HG02852 (cell line): ENCODE data around the gene AVPI1.
A peak's percentile ranks its signal among the peaks of the same experiment; 100 is the strongest.
"Not testable (repeated sequence)": the region's sequence is repeated elsewhere in the genome, so short reads cannot be mapped to it uniquely, and the experiment has no call there.

Experiments
- ATAC-seq: cut with Tn5 transposase; IDR thresholded peaks from one replicate; pipeline ENCODE4 v1.9.1; 2021; ENCODE audit warnings: mild to moderate bottlenecking, moderate library complexity; ENCODE audit not compliant: unreplicated experiment

Gene AVPI1

GRCh38 chr10:97684368-97684713 lies 2.7 kb downstream of the AVPI1 start:
- not testable (repeated sequence) for ATAC-seq

GRCh38 chr10:97683556-97684367 lies 3.3 kb downstream of the AVPI1 start:
- no peak for ATAC-seq

- no peak for ATAC-seq
Measured at GRCh38 chr10:97682042-97682441, 5.0 kb downstream of the AVPI1 start.

GRCh38 chr10:97679594-97679993 lies 7.4 kb downstream of the AVPI1 start:
- ATAC-seq, result no peak

- peak; percentile 70 for ATAC-seq
Measured at GRCh38 chr10:97676770-97677581, 10.1 kb downstream of the AVPI1 start.

GRCh38 chr10:97675222-97675621 lies 11.8 kb downstream of the AVPI1 start:
- no peak for ATAC-seq

GRCh38 chr10:97673736-97674525 lies 13.1 kb downstream of the AVPI1 start:
- ATAC-seq, result no peak

GRCh38 chr10:97669571-97669970 lies 17.5 kb downstream of the AVPI1 start:
- ATAC-seq, result no peak

- no peak for ATAC-seq
Measured at GRCh38 chr10:97667463-97667862, 19.6 kb downstream of the AVPI1 start.

- ATAC-seq, result no peak
Measured at GRCh38 chr10:97666992-97667391, 20.0 kb downstream of the AVPI1 start.

GRCh38 chr10:97664282-97664850 lies 22.7 kb downstream of the AVPI1 start:
- no peak for ATAC-seq

- ATAC-seq, result no peak
Measured at GRCh38 chr10:97659589-97659988, 27.5 kb downstream of the AVPI1 start.

- ATAC-seq, result no peak
Measured at GRCh38 chr10:97656777-97657176, 30.3 kb downstream of the AVPI1 start.

- no peak for ATAC-seq
Measured at GRCh38 chr10:97651773-97652172, 35.3 kb downstream of the AVPI1 start.

GRCh38 chr10:97650726-97651125 lies 36.3 kb downstream of the AVPI1 start:
- ATAC-seq, result no peak

GRCh38 chr10:97649405-97649750 lies 37.7 kb downstream of the AVPI1 start:
- not testable (repeated sequence) for ATAC-seq

GRCh38 chr10:97648562-97649404 lies 38.3 kb downstream of the AVPI1 start:
- peak; percentile 96 for ATAC-seq

GRCh38 chr10:97647556-97647955 lies 39.5 kb downstream of the AVPI1 start:
- no peak for ATAC-seq

GRCh38 chr10:97644936-97645335 lies 42.1 kb downstream of the AVPI1 start:
- no peak for ATAC-seq

- no peak for ATAC-seq
Measured at GRCh38 chr10:97643441-97643985, 43.5 kb downstream of the AVPI1 start.
